Left renal cortex interstitium (tissue), 4 donors: ENCODE measurements around the gene MTFMT. TPM values are rescaled to one million over a fixed set of nuclear protein-coding genes. Genes with fewer than 3 reads are reported as not detected.
"Not testable (repeated sequence)": the region's sequence is repeated elsewhere in the genome, so short reads cannot be mapped to it uniquely, and the experiment has no call there.

Experiments used
- DNase-seq, 4 donors: peaks; one replicate each; pipeline ENCODE4 v3.0.0-alpha.2; 2013; ENCODE audit warnings: low read depth in 4 of 4, low spot score in 2 of 4, missing footprints in 1 of 4
- polyA plus RNA-seq, 4 donors: library from polyadenylated mRNA; unstranded; fragments of 120-200 nt; gene quantifications; one replicate each; pipeline ENCODE4 v1.2.1, GENCODE V29; 2013; ENCODE audit not compliant: insufficient read length in 4 of 4

Gene MTFMT
- polyA plus RNA-seq, result 10 to 100 TPM; 13.4 to 18.6 (median 15.3) TPM

GRCh38 chr15:65028921-65029735 lies at the start of gene MTFMT:
Gene MTFMT, minus strand, starts transcription at chr15:65029639. Its CDS starts 26 bp downstream, at chr15:65029613.
- peak; percentile 62 to 86 (median 76) for DNase-seq

GRCh38 chr15:65077981-65078352 lies 48.5 kb upstream of the MTFMT start:
- DNase-seq, result no peak

- no peak for DNase-seq
These were observed 48.0 kb upstream of the MTFMT start for GRCh38 chr15:65077291-65077980.

GRCh38 chr15:65076486-65077290 lies 47.2 kb upstream of the MTFMT start, which contains the start of gene KBTBD13:
Gene KBTBD13, plus strand, starts transcription at chr15:65076746. Its CDS starts 70 bp downstream, at chr15:65076816.
- no peak for DNase-seq

- not testable (repeated sequence) for DNase-seq
These were observed 46.4 kb upstream of the MTFMT start for GRCh38 chr15:65075607-65076395.

- DNase-seq, result not testable (repeated sequence)
These were observed 45.5 kb upstream of the MTFMT start for GRCh38 chr15:65074946-65075345.

GRCh38 chr15:65072617-65073016 lies 43.2 kb upstream of the MTFMT start:
- DNase-seq, result no peak

GRCh38 chr15:65072027-65072426 lies 42.6 kb upstream of the MTFMT start:
- no peak for DNase-seq

GRCh38 chr15:65071381-65071811 lies 42.0 kb upstream of the MTFMT start:
- no peak for DNase-seq

- DNase-seq, result no peak
These were observed 40.5 kb upstream of the MTFMT start for GRCh38 chr15:65069779-65070546.

- DNase-seq, result no peak
These were observed 39.7 kb upstream of the MTFMT start for GRCh38 chr15:65069179-65069578.

GRCh38 chr15:65068403-65068788 lies 39.0 kb upstream of the MTFMT start:
- DNase-seq, result no peak

GRCh38 chr15:65067645-65068402 lies 38.4 kb upstream of the MTFMT start, which contains the start of gene RASL12:
Gene RASL12, minus strand, starts transcription at chr15:65067991. Its CDS starts 156 bp downstream, at chr15:65067835.
- no peak for DNase-seq

GRCh38 chr15:65067317-65067644 lies 37.8 kb upstream of the MTFMT start:
- no peak for DNase-seq

- no peak for DNase-seq
These were observed 37.3 kb upstream of the MTFMT start for GRCh38 chr15:65066635-65067316.

GRCh38 chr15:65066001-65066634 lies 36.7 kb upstream of the MTFMT start:
- DNase-seq, result no peak

- no peak for DNase-seq
These were observed 33.3 kb upstream of the MTFMT start for GRCh38 chr15:65062726-65063125.

- DNase-seq, result no peak
These were observed 32.6 kb upstream of the MTFMT start for GRCh38 chr15:65062061-65062460.
